T-helper 17 cell (primary cell): Measurements from ENCODE around the gene ZNF784. TPM values are rescaled to one million over a fixed set of nuclear protein-coding genes. Genes with fewer than 3 reads are reported as not detected.

Experiments used
- ATAC-seq: fragments of 150-1000 bp; cut with Tn5 transposase; 2 replicates; pipeline ENCODE4 v1.10.0; 2021; ENCODE audit warnings: mild to moderate bottlenecking, moderate library complexity
- DNase-seq, 3 donors: peaks; one replicate each; pipeline versions ENCODE4 v3.0.0 to v3.0.0-alpha.2; 2020 to 2021
- H3K9me3 ChIP-seq: one replicate; pipeline ENCODE4 v1.7.0; 2013; ENCODE audit warnings: low read length, mild to moderate bottlenecking; ENCODE audit not compliant: control insufficient read depth, poor library complexity, severe bottlenecking
- H3K27ac Mint-ChIP-seq: one replicate; pipeline ENCODE4 v1.8.0; 2022; ENCODE audit warnings: mild to moderate bottlenecking, moderate library complexity, mixed read lengths
- H3K27me3 Mint-ChIP-seq: one replicate; pipeline ENCODE4 v1.8.0; 2022; ENCODE audit warnings: mixed read lengths
- H3K36me3 Mint-ChIP-seq: one replicate; pipeline ENCODE4 v1.8.0; 2022; ENCODE audit warnings: low read depth, mixed read lengths
- H3K4me1 Mint-ChIP-seq: one replicate; pipeline ENCODE4 v1.8.0; 2022; ENCODE audit warnings: mild to moderate bottlenecking, mixed read lengths
- H3K4me3 Mint-ChIP-seq: one replicate; pipeline ENCODE4 v1.8.0; 2022; ENCODE audit warnings: mild to moderate bottlenecking, moderate library complexity, mixed read lengths
- total RNA-seq, 4 donors: library from RNA in 2 of 4; stranded (reverse) in 2 of 4; gene quantifications; one replicate each; pipeline ENCODE4 v1.2.3 and lab custom pipeline; 2022 to 2026

The ZNF784 gene
- total RNA-seq, 2 donors from 2014 or later, result 11.3 to 13.8 TPM

DNA sequence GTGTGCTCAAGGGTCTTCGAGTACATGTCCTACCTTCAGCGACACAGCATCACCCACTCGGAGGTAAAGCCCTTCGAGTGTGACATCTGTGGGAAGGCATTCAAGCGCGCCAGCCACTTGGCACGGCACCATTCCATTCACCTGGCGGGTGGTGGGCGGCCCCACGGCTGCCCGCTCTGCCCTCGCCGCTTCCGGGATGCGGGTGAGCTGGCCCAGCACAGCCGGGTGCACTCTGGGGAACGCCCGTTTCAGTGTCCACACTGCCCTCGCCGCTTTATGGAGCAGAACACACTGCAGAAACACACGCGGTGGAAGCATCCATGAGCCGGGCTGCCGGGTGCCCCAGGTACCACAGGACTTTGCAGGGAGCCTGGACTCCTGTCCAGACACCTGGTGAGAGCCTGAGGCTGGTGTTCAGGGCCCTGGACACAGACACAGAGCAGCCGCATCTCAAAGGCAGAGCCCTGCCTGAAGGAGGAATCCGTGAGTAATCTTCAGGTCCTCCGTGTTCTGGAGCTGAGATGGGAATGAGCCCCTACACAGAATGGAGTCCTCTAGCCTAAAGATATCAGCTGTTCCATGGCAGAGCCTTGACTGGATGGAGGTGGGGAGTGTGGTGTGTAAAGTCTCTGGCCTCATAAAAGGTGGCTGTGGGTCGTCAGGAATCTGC, 20.6 kb upstream of the ZNF784 start:
- no peak for DNase-seq
- no peaks in the 10 kb centered on the region for H3K27me3 Mint-ChIP-seq
- H3K27ac Mint-ChIP-seq, result peak overlapping the region; percentile 67
- no peaks in the 10 kb centered on the region for H3K36me3 Mint-ChIP-seq
- ATAC-seq, result no peak
- no peaks in the 10 kb centered on the region for H3K9me3 ChIP-seq
- H3K4me3 Mint-ChIP-seq, result peak overlapping the region; percentile 67
- peaks cover 40% of the 10 kb centered on the region for H3K4me1 Mint-ChIP-seq

GRCh38 chr19:55644191-55644833, 19.9 kb upstream of the ZNF784 start:
- DNase-seq, result no peak
- Mint-ChIP-seq H3K4me3 (peak overlapping the region; percentile 98), H3K36me3 (no peaks in the 10 kb centered on the region), H3K4me1 (peaks cover 37% of the 10 kb centered on the region), H3K27ac (peak overlapping the region; percentile 99), H3K27me3 (no peaks in the 10 kb centered on the region)
- H3K9me3 ChIP-seq, result no peaks in the 10 kb centered on the region
- no peak for ATAC-seq

GRCh38 chr19:55643887-55644176, 19.5 kb upstream of the ZNF784 start:
- no peak for DNase-seq
- H3K4me3 Mint-ChIP-seq, result peak overlapping the region; percentile 98
- peaks cover 40% of the 10 kb centered on the region for H3K4me1 Mint-ChIP-seq
- peak overlapping the region; percentile 99 for H3K27ac Mint-ChIP-seq
- H3K36me3 Mint-ChIP-seq, result no peaks in the 10 kb centered on the region
- H3K27me3 Mint-ChIP-seq, result no peaks in the 10 kb centered on the region
- no peak for ATAC-seq
- H3K9me3 ChIP-seq, result no peaks in the 10 kb centered on the region

- DNase-seq, result peak; percentile 65 to 70 (median 69)
- peak; percentile 63 for ATAC-seq
- Mint-ChIP-seq H3K27ac (peak within 1 kb of the TSS; percentile 99), H3K27me3 (no peaks in the 10 kb centered on the region), H3K4me3 (peak within 1 kb of the TSS; percentile 98), H3K36me3 (no peaks in the 10 kb centered on the region), H3K4me1 (peaks cover 40% of the 10 kb centered on the region)
- H3K9me3 ChIP-seq, result no peaks in the 10 kb centered on the region
These were observed 18.9 kb upstream of the ZNF784 start, which contains the start of gene ZNF581 for GRCh38 chr19:55643003-55643886. Gene ZNF581 (plus strand): TSS chr19:55643649. CDS start chr19:55644572, 923 bp downstream.

DNA sequence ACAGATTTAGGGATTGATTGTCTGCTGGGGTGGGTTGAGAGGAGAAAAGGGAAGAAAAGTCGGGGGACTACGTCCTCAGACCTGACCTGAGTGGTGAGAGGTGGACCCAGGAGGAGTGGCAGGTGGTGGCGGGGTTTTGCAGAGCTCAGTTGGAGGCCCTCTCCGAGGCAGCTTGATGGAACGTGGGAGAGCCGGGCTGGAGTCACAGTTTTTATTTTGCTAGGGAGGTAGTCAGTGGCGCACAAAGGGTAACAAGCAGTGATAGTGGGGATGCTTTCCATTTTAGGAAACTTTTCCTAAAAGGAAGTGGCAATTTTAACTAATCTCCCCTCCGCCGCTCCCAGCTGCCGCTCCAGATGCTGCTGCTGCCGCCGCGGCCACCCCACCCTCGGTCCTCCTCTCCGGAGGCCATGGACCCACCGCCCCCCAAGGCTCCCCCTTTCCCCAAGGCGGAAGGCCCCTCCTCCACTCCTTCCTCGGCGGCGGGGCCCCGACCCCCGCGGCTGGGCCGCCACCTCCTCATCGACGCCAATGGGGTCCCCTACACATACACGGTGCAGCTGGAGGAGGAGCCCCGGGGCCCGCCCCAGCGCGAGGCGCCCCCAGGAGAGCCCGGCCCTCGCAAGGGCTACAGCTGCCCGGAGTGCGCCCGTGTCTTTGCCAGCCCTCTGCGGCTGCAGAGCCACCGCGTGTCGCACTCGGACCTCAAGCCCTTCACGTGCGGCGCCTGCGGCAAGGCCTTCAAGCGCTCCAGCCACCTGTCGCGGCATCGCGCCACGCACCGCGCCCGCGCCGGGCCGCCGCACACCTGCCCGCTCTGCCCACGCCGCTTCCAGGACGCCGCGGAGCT, 18.0 kb upstream of the ZNF784 start:
- peaks cover 44% of the 10 kb centered on the region for H3K4me1 Mint-ChIP-seq
- H3K4me3 Mint-ChIP-seq, result peak overlapping the region; percentile 98
- ATAC-seq, result peak; percentile 15
- no peaks in the 10 kb centered on the region for H3K27me3 Mint-ChIP-seq
- H3K27ac Mint-ChIP-seq, result peak overlapping the region; percentile 99
- H3K9me3 ChIP-seq, result no peaks in the 10 kb centered on the region
- H3K36me3 Mint-ChIP-seq, result no peaks in the 10 kb centered on the region
- DNase-seq, result no peak

DNA sequence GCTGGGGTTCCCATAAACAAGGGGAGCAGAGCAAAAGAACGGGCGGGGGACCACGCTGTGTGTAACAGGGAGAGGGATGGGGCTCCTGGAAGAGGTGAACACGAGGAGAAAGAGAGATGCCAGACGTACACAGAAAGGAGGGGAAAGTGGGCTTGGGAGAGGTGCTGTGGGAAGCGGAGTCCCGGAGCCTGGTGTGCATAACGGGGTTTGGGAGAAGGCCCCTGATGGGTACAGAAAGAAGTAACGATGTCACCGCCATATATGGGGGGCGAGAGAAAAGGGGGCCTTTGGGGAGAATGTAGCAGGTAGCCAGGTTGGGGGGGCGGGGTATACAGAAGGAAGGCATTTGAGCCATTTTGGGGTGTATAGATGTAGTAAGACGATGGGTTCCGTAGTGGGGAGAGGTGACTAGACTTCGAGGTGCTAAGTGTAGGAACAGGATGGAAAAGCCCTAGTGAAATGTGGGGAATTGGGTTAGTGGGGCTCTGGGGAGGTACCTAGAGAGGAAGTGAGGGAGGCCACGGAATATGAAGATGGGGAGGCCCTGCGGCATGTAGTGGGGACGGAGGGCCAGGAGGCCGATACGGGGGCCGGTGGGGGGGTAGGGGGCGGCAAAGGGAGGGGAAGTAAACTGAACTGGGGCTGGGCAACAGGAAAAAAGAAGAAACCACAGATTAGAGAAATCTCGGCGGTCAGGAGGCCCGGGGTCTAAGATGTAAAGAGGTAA, 17.2 kb upstream of the ZNF784 start:
- H3K9me3 ChIP-seq, result no peaks in the 10 kb centered on the region
- peaks cover 50% of the 10 kb centered on the region for H3K4me1 Mint-ChIP-seq
- no peak for DNase-seq

GRCh38 chr19:55640577-55641425, 16.4 kb upstream of the ZNF784 start, which contains the start of gene ZNF580:
Gene ZNF580 (plus strand): TSS chr19:55641002. CDS start chr19:55642509, 1,507 bp downstream.
- DNase-seq (peak in 2 of 3 donors; percentile 32 to 50), ATAC-seq (peak; percentile 20)
- Mint-ChIP-seq H3K4me3 (peak within 1 kb of the TSS; percentile 98), H3K27me3 (no peaks in the 10 kb centered on the region), H3K27ac (peak within 1 kb of the TSS; percentile 93), H3K4me1 (peaks cover 58% of the 10 kb centered on the region), H3K36me3 (peaks cover 7% of the 10 kb centered on the region)
- no peaks in the 10 kb centered on the region for H3K9me3 ChIP-seq

More for the DNA sequence above, 17.2 kb upstream of the ZNF784 start:
- peak overlapping the region; percentile 98 for H3K4me3 Mint-ChIP-seq
- no peaks in the 10 kb centered on the region for H3K27me3 Mint-ChIP-seq
- peak; percentile 4 for ATAC-seq
- H3K27ac Mint-ChIP-seq, result peak overlapping the region; percentile 93
- no peaks in the 10 kb centered on the region for H3K36me3 Mint-ChIP-seq

DNA sequence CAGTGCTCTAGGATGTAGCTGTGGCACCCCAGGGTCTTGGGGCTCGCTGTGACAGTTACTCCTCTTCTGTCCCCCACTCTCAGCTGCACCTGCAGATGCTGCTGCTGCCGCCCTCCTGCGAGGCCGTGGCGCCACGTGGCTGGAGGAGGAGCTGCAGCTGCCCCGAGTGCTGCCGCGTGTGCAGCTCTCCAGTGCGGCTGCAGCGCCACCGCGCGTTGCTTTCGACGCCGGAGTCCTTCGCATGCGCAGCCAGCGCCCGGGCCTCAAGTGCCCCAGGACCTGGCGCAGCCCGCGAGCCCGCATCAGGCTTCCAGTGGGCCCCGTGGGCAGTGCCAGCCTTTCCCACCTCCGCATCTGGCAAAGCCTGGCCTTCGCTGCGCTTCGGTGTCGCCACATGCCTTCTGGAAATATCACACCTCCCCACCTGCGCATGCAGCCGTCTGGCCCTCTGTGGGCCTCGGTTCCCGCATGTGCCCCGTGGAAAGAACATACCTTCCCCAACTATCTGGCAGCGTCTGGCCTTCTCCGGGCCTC, 15.7 kb upstream of the ZNF784 start:
- no peaks in the 10 kb centered on the region for H3K9me3 ChIP-seq
- H3K36me3 Mint-ChIP-seq, result peaks cover 10% of the 10 kb centered on the region
- peak overlapping the region; percentile 84 for H3K27ac Mint-ChIP-seq
- H3K4me3 Mint-ChIP-seq, result peak overlapping the region; percentile 98
- ATAC-seq (peak; percentile 57), DNase-seq (peak; percentile 64 to 66 (median 65))
- peaks cover 61% of the 10 kb centered on the region for H3K4me1 Mint-ChIP-seq
- H3K27me3 Mint-ChIP-seq, result no peaks in the 10 kb centered on the region

GRCh38 chr19:55638864-55639359, 14.5 kb upstream of the ZNF784 start:
- no peaks in the 10 kb centered on the region for H3K27me3 Mint-ChIP-seq
- H3K4me3 Mint-ChIP-seq, result peak overlapping the region; percentile 34
- H3K9me3 ChIP-seq, result no peaks in the 10 kb centered on the region
- H3K4me1 Mint-ChIP-seq, result peaks cover 60% of the 10 kb centered on the region
- ATAC-seq (peak; percentile 32), DNase-seq (peak in 2 of 3 donors; percentile 43 to 53)
- peaks cover 15% of the 10 kb centered on the region for H3K36me3 Mint-ChIP-seq
- peak overlapping the region; percentile 100 for H3K27ac Mint-ChIP-seq

DNA sequence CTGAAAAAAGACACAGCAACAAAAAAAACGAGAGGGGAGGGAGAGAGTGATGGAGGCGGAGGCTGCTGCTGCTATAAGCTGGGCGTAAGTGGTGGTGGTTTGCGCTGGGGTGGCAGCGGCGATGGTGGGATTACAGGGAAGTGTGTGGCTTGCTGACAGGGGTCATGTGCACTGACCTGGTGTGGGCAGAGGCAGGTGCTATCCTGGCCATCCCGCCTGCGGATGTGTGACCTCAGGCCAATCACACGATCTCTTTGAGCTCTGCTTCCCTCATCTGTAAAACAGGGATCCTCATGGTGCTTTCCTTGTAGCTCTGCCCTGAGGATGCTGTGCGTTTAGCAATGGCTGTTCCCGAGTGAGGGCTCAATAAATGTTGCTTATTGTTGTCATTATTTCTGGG, 13.2 kb upstream of the ZNF784 start:
- H3K4me1 Mint-ChIP-seq, result peaks cover 54% of the 10 kb centered on the region
- no peak for ATAC-seq

GRCh38 chr19:55636723-55637122, 12.4 kb upstream of the ZNF784 start:
- ATAC-seq (no peak), DNase-seq (no peak)
- no peaks in the 10 kb centered on the region for H3K27me3 Mint-ChIP-seq
- H3K36me3 Mint-ChIP-seq, result peaks cover 15% of the 10 kb centered on the region
- H3K4me3 Mint-ChIP-seq, result peak overlapping the region; percentile 100
- H3K27ac Mint-ChIP-seq, result peak overlapping the region; percentile 100
- H3K9me3 ChIP-seq, result no peaks in the 10 kb centered on the region
- H3K4me1 Mint-ChIP-seq, result peaks cover 55% of the 10 kb centered on the region

More for the DNA sequence above, 13.2 kb upstream of the ZNF784 start:
- no peak for DNase-seq
- H3K4me3 Mint-ChIP-seq, result peak overlapping the region; percentile 70
- H3K27ac Mint-ChIP-seq, result peak overlapping the region; percentile 100
- no peaks in the 10 kb centered on the region for H3K27me3 Mint-ChIP-seq
- H3K9me3 ChIP-seq, result no peaks in the 10 kb centered on the region
- peaks cover 15% of the 10 kb centered on the region for H3K36me3 Mint-ChIP-seq
